Uterus (tissue), 4 donors: Measurements from ENCODE around the gene TBL1X. TPM values are rescaled to one million over a fixed set of nuclear protein-coding genes. Genes with fewer than 3 reads are reported as not detected.

Source experiments
- DNase-seq, 2 donors: peaks; one replicate each; pipeline ENCODE4 v3.0.0-alpha.2; 2019 to 2020
- H3K27ac ChIP-seq, 2 donors: fragments of 200-600 bp; sonication (generic); 1 replicate in 1 of 2; 2 replicates in 1 of 2; pipeline ENCODE4 v1.5.1; 2016 to 2018
- H3K27me3 ChIP-seq, 2 donors: fragments of 200-600 bp; sonication (generic); one replicate each; pipeline ENCODE4 v1.5.1; 2018 to 2019; ENCODE audit warnings: control low read depth in 1 of 2
- H3K36me3 ChIP-seq, 2 donors: fragments of 200-600 bp; sonication (generic); one replicate each; pipeline ENCODE4 v1.5.1; 2019; ENCODE audit warnings: control low read depth in 1 of 2
- H3K4me1 ChIP-seq, 2 donors: fragments of 200-600 bp; sonication (generic); one replicate each; pipeline ENCODE4 v1.5.1; 2018 to 2019; ENCODE audit warnings: control low read depth in 1 of 2
- H3K4me3 ChIP-seq, 2 donors: fragments of 200-600 bp; sonication (generic); 1 replicate in 1 of 2; 2 replicates in 1 of 2; pipeline ENCODE4 v1.5.1; 2018 to 2019; ENCODE audit warnings: mild to moderate bottlenecking in 1 of 2
- H3K9me3 ChIP-seq, 2 donors: fragments of 200-600 bp; sonication (generic); one replicate each; pipeline ENCODE4 v1.5.1; 2019; ENCODE audit warnings: control low read depth in 1 of 2
- POLR2A ChIP-seq, 2 donors: fragments of 450-650 bp; IDR thresholded peaks; one replicate each; pipeline ENCODE4 v1.6.1; 2016; ENCODE audit warnings: antibody characterized with exemption in 2 of 2, mild to moderate bottlenecking in 1 of 2, moderate library complexity in 1 of 2
- intact Hi-C: fragments of 100-400 bp; cut with DNase I; formaldehyde crosslinking; loops from one replicate; pipeline ENCODE4 v1.15.1; 2023; ENCODE audit warnings: low total_unique reads
- total RNA-seq, 4 donors: library from RNA; depleted of rRNA in 3 of 4; stranded (reverse); fragments of >200 nt in 3 of 4; gene quantifications; one replicate each; pipeline versions ENCODE4 v1.1.0 to v1.2.4, GENCODE V29; 2014 to 2023
- TF ChIP-seq, protein P1 (sequence below), 4 experiments: fragments of 200-600 bp in 2 of 4; fragments of 450-650 bp in 2 of 4; sonication (generic) in 2 of 4; IDR thresholded peaks; one replicate each; pipeline ENCODE4 v1.5.1; 2016 to 2019; ENCODE audit warnings: antibody characterized with exemption in 4 of 4, mild to moderate bottlenecking in 2 of 4, moderate library complexity in 1 of 4
- donor health status: DM: yes; HTN: yes; CAD: no.

TBL1X gene
- total RNA-seq, 4 donors from 2014 or later = 15.4 to 121 (median 47.7) TPM

DNA sequence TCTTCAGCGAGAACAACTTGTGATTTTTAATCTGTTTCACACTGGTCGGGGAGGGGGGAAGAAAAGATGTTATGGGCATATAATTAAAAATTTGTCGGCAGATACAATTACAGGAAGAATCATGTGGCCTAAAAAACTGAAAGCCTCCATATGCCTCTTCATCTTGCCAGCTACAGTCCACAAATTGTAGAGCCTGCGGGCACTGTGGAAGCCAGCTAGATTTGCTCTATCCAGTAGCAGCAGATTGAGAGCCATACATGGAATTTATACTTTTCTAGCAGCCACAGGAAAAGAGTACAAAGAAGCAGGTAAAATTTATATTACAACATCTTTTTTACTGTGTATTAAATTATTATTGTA, 147.3 kb downstream of the TBL1X start:
- Histone ChIP-seq H3K9me3 (no peaks in the 10 kb centered on the region), H3K36me3 (no peaks in the 10 kb centered on the region), H3K4me1 (no peaks in the 10 kb centered on the region), H3K27me3 (no peaks in the 10 kb centered on the region), H3K27ac (no peak overlapping the region), H3K4me3 (no peak overlapping the region)
- TF ChIP-seq, protein P1, sequence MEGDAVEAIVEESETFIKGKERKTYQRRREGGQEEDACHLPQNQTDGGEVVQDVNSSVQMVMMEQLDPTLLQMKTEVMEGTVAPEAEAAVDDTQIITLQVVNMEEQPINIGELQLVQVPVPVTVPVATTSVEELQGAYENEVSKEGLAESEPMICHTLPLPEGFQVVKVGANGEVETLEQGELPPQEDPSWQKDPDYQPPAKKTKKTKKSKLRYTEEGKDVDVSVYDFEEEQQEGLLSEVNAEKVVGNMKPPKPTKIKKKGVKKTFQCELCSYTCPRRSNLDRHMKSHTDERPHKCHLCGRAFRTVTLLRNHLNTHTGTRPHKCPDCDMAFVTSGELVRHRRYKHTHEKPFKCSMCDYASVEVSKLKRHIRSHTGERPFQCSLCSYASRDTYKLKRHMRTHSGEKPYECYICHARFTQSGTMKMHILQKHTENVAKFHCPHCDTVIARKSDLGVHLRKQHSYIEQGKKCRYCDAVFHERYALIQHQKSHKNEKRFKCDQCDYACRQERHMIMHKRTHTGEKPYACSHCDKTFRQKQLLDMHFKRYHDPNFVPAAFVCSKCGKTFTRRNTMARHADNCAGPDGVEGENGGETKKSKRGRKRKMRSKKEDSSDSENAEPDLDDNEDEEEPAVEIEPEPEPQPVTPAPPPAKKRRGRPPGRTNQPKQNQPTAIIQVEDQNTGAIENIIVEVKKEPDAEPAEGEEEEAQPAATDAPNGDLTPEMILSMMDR (IDR thresholded peaks at IDR 0.05) = no peak
- TF ChIP-seq POLR2A (IDR thresholded peaks at IDR 0.05) = no peak
- intact Hi-C loops = no loop called here
- DNase-seq = no peak

DNA sequence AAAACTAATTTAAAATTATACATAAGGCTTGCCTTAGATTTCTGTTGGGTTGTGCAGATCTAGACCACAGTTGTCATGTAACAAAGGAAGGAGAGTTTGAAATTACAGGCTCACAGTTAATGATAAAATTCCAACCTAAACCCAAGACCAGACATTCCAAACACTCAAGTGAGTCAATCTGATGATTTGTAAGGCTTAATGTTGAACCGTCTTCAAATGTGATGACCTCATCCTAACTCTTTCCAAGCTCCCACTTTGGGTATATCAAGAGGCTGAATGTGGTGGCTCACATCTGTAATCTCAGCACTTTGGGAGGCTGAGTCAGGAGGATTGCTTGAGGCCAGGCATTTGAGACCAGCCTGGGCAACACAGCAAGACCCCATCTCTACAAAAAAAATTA, 149.2 kb downstream of the TBL1X start:
- no peak overlapping the region for H3K4me3 ChIP-seq
- H3K36me3 ChIP-seq = no peaks in the 10 kb centered on the region
- no peak overlapping the region for H3K27ac ChIP-seq
- H3K4me1 ChIP-seq = no peaks in the 10 kb centered on the region
- intact Hi-C loops = no loop called here
- H3K27me3 ChIP-seq = no peaks in the 10 kb centered on the region
- no peaks in the 10 kb centered on the region for H3K9me3 ChIP-seq
- TF ChIP-seq, protein P1 (IDR thresholded peaks at IDR 0.05) = no peak
- no peak for TF ChIP-seq POLR2A (IDR thresholded peaks at IDR 0.05)
- DNase-seq = no peak

DNA sequence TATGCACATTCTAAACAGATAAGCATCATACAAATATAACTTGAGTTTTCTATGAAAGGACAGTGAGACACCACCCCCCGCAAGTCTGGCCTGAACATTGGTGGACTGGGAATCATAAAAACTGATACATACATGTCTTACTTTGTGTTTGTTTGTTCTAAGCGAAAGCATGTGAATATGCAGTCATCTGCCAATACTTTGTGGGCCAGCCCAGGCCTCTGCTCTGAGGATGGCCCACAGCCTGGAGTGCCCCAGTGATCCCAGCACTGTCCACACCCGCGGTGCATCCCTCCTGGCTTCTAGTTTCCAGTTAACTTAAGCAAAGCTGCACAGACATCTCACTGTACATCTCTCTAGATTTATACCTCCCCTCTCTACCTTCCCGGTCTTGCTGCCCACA, 154.3 kb downstream of the TBL1X start:
- Histone ChIP-seq H3K4me1 (no peaks in the 10 kb centered on the region), H3K27me3 (no peaks in the 10 kb centered on the region), H3K4me3 (no peak overlapping the region), H3K27ac (no peak overlapping the region), H3K9me3 (no peaks in the 10 kb centered on the region), H3K36me3 (no peaks in the 10 kb centered on the region)
- TF ChIP-seq POLR2A (IDR thresholded peaks at IDR 0.05) = no peak
- TF ChIP-seq, protein P1 (IDR thresholded peaks at IDR 0.05) = no peak
- no peak for DNase-seq
- intact Hi-C loops = no loop called here

DNA sequence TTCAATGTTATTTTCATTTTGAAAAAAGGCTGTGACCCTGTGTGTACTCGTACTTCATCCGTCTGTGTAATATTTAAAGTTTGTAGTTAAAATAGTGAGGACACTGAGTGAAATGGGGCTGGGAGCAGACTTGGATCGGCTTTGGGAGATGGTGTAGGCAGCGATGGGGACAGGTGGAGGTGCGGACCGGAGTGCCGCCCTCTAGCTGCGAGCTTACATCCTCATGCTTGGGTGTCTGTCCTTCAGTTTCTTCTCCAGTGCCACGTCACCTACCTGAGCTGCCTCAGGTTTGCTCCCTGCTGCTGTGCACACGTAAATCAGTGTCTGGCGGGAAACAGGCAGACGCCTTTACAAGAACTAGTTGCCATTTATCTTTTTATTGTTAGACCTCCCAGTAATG, 154.7 kb downstream of the TBL1X start:
- no peak for DNase-seq
- Histone ChIP-seq H3K4me3 (no peak overlapping the region), H3K27me3 (no peaks in the 10 kb centered on the region), H3K4me1 (no peaks in the 10 kb centered on the region), H3K36me3 (no peaks in the 10 kb centered on the region), H3K9me3 (no peaks in the 10 kb centered on the region), H3K27ac (no peak overlapping the region)
- TF ChIP-seq, protein P1 (IDR thresholded peaks at IDR 0.05) = no peak
- no peak for TF ChIP-seq POLR2A (IDR thresholded peaks at IDR 0.05)
- intact Hi-C loops = no loop called here

DNA sequence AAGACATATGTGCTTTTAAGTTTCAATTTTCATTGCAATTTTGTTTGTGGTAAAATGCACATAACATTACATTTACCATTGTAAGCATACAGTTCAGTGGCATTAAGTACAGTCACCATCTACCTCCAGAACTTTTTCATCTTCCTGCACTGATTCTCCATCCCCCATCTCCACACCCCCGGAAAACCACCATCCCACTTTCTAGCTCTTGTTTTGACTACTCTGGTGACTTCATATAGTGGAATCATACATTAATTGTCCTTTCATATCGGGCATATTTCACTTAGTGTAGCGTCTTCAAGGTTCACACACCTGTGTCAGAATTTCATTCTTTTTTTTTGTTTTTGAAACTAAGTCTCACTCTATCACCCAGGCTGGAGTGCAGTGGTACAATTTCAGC, 157.3 kb downstream of the TBL1X start:
- TF ChIP-seq, protein P1 (IDR thresholded peaks at IDR 0.05) = no peak
- TF ChIP-seq POLR2A (IDR thresholded peaks at IDR 0.05) = no peak
- DNase-seq = no peak
- Histone ChIP-seq H3K4me3 (no peak overlapping the region), H3K9me3 (no peaks in the 10 kb centered on the region), H3K27me3 (no peaks in the 10 kb centered on the region), H3K4me1 (no peaks in the 10 kb centered on the region), H3K36me3 (no peaks in the 10 kb centered on the region), H3K27ac (no peak overlapping the region)
- intact Hi-C loops = no loop called here
